ENCODE results near the gene GPR152.
"Not testable (repeated sequence)": the region's sequence is repeated elsewhere in the genome, so short reads cannot be mapped to it uniquely, and the experiment has no call there.

Gene GPR152

GRCh38 chr11:67489203-67489884 is 36.8 kb upstream of the GPR152 start:
- DNase-seq: no peak

DNA sequence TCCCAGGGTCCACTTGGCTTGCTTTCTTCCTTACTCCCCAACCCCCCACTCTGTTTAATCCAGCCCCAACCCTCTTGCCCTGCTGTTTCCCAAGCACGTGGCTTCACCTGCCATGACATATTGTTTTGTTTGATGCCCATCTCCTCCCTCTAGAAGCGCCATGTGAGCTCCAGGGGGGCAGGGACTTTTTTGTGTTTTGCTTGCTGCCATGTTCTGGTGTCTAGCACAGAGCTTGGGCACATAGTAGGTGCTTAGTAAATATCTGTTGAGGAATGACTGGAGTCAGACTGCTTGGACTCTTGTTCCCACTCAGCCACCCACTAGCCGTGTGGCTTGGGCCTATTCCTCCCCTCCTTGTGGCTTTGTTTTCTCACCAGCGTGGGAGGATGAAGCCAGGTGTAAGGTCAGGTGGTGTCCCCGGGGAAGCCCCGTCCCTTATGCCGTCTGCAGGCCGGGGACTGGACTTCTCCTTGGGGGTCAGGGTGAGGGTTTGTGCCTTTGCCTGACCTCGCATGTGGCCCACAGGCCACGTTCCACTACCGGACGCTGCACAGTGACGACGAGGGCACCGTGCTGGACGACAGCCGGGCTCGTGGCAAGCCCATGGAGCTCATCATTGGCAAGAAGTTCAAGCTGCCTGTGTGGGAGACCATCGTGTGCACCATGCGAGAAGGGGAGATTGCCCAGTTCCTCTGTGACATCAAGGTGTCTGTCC is 34.1 kb upstream of the GPR152 start:
- no peak for DNase-seq

DNA sequence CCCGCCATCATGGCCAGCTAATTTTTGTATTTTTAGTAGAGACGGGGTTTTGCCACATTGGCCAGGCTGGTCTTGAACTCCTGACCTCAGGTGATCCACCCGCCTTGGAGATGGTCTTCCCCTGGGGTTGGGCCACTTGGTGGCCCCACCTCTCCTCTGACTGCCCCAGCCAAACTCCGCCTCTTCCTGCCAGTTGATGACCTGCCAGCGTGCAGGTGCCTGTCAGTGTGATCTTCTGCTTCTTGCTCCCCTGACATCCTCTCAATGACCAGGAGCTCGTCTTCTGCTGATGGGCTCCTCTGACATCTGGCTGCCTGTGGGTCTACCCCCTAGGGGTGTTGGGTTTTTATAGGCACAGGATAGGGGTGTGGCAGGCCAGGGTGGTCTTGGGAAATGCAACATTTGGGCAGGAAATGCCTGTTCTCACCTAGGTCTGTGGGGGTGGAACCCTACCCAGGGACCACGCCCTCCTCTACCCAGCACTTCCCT is 33.4 kb upstream of the GPR152 start:
- DNase-seq: not testable (repeated sequence)

DNA sequence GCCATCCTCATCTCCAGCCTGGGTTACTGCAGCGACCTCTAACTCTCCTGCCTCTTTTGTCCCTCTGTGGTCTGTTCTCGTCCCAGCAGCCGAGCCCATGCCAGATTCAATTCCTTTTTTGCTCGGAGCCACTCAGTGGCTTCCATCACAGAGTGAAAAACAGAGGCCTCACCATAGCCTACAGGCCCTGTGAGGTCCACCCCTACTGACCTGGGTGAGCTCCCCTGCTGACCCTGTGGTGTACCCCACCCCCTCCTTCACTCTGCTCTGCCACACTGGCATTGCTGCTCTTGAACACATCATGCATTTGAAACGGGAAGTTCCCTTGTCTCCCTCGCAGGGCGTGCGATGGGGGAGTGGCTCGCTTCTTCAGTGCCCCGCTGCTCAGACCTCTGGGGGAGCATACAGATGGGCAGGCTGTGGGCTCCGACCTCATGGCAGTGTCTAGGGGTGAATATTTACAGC is 32.4 kb upstream of the GPR152 start:
- peak; percentile 69 to 76 (median 72) for DNase-seq

GRCh38 chr11:67483831-67484665 is 31.5 kb upstream of the GPR152 start:
- no peak for DNase-seq

DNA sequence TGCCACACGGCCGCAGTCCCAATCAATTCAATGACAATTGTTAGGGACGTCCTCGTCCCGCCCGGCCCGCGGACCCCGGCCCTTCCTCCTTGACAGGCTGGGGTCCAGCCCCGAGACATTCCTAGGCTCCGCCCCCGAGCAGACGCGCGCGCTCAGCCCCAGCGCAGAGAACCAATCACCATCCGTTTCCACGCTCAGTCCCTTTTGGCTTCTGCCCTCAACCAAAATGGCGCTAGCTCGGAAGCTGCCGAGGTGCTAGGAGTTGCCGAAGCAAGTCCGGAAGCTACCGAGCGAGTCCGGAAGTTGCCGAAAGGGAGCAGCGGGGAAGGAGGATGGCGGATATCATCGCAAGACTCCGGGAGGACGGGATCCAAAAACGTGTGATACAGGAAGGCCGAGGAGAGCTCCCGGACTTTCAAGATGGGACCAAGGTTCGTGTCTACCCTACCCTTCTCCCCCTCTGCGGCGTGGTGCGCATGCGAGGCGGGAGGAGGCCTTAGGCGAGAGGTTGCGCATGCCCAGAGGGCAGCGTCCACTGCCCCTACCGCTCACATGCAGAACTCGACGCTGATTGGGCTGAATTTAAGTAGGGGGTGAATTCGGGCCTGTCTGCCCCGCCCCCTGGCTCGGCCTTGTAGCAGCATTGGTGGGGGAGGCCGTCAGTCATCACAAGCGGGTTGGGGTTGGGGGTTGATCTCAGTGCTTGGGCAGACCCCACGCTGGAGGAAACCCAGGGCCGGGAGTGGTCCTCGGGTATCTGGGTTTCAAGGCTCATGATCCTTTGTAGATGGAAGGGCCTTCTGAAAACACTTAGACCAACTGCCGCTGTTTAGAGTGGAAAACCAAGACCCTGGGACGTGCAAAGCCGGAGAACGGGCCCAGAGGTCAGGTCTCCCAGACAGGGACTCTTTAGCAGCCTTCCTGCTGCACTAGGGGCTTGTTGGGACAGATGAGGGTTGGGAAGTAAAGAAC is 30.6 kb upstream of the GPR152 start, which contains the start of gene AIP:
AIP (plus strand) TSS at position 200 of the 972 bp plus-strand sequence; CDS start at position 333, 133 bp downstream.
- peak; percentile 97 to 99 (median 99) for DNase-seq

DNA sequence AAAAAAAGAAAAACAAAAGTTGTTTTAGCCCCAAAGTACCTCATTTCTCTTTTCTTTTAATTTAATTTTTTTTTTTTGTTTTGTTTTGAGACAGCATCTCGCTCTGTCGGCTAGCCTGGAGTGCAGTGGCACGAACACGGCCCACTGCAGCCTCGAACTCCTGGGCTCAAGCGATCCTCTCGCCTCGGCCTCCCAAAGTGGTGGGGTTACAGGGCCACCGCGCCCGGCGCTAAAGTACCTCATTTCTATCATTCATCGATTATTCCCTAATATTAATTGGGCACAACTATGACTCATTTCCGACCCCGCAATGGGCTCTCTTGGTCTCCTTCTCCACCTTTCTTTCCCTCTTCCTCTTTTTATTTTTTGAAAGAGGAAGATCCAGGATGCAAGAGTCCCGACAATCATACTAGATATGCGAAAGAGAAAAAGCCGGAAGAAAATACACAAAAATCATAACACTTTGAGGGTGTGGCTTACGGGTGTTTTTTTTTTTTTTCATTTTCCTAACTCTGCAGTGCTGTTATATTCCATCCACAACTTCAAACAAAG is 29.8 kb upstream of the GPR152 start:
- peak; percentile 49 to 76 (median 68) for DNase-seq

GRCh38 chr11:67477344-67478050 is 25.0 kb upstream of the GPR152 start:
- DNase-seq: not testable (repeated sequence)

GRCh38 chr11:67476692-67477091 is 24.2 kb upstream of the GPR152 start:
- DNase-seq: not testable (repeated sequence)

GRCh38 chr11:67472882-67473281 is 20.4 kb upstream of the GPR152 start:
- DNase-seq: no peak

- DNase-seq: no peak
Measured at GRCh38 chr11:67470337-67471002, 17.9 kb upstream of the GPR152 start.

DNA sequence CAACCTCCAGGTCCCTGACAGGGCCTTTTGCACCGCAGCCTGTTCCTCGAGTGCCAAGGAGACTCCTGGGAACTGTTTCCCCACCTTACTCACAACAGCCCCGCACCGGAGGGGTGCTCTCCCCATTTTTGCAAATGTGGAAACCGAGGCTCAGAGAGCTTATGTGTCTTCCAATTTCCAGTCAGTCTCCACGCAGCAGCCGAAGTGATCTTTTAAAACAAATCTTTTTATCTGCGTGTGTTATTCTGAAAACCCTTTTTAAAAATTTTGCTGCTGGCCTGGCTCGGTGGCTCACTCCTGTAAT is 16.9 kb upstream of the GPR152 start:
- no peak for DNase-seq

DNA sequence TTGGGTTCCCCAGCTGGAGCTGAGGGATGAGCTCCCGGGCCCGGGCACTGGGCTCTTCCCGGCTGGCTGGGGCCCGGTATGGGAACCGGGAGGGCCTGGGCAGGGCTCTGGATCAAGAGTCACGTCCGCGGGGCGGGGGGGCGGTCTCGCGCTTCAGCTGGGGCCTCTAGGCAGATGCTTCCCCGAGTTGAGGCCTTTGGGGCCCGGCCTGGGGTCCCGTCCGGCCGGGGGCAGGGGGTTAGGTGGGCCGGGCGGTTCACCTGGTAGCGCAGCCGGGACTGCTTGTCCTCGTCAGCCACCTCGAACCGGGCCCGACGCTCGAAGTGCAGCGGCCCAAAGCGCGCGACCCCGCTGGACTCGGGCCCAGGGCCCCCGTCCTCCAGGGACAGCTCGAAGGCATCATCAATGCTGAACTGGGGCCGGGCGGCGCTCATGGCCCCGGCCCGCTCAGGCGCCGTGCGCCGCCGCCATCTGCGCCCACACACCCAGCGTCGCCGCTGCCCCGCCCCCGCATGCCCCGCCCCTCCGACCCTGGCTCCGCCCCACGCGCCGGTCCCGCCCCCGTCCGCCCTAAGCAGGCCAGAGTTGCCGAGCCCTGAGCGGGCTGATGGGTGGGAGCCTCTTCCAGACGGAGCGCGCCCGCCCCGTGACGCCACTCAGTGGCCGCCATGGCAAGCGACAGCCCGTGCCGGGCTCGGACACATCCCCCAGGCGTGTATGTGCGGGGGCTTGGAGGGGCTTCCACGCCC is 16.4 kb upstream of the GPR152 start, which contains the start of gene TMEM134:
TMEM134 (minus strand) TSS at position 493 of the 749 bp plus-strand sequence; CDS start at position 434, 59 bp downstream.
- peak; percentile 96 to 98 (median 97) for DNase-seq

- DNase-seq: no peak
Measured at GRCh38 chr11:67468456-67468758, 15.9 kb upstream of the GPR152 start.

DNA sequence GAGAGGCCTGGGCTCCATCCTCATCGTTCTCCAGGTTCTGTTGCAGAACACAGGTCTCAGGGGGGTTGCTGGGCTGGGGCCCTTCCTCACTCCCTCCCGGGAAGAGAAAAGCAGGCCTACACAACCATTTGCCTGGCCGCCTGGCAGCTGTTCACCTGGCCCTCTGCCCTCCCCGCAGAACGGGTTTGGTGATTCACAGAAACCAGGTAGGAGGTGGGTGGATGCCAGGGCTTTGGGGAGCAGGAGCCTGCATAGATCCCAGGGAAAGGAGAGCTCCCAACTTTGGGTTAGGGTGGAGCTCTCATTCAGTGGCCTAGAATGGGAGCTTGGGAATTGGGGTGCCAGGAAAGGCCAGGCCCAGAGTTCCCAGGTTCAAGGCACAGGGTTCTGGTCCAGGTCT is 15.5 kb upstream of the GPR152 start:
- no peak for DNase-seq

DNA sequence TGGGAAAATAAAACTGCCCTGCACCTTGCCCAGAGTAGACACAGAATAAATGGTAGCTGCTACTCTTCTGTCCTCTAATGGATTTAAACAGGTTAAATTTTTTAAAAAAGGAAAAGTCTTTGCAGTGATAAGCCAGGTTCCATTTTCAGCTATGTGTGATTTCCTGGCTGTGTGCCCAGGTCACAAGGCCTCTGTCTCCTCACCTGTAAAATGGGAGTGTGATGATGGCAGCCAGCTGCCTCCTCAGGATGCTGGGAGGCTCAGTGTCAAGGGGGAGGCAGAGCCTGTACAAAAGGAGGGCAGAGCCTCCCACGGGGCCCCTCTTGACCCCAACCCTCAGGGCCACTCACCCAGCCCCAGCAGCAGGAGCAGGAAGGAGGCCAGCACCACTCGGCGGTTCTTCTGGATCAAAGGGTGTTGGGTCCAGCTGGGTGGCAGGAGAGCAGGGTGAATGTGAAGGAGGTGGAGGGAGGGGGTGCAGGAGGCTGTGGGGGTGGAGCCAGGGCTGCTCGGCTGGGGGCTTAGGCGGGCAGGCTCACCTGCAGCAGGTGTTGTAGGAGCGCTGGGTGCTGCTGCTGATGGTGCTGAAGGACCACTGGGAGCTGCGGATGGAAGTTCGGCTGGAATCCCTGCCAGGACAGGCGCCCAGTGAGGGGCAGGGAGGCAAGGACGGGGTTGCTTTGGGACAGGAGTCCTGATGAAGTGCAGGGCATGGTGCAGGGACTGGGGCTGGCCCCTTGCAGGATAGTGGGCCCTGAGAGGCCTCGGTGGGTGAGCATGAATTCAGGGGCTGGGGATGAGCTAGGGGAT is 14.6 kb upstream of the GPR152 start:
- no peak for DNase-seq

- no peak for DNase-seq
Measured at GRCh38 chr11:67466367-67466766, 13.8 kb upstream of the GPR152 start.

GRCh38 chr11:67465530-67465929 is 13.0 kb upstream of the GPR152 start:
- not testable (repeated sequence) for DNase-seq

DNA sequence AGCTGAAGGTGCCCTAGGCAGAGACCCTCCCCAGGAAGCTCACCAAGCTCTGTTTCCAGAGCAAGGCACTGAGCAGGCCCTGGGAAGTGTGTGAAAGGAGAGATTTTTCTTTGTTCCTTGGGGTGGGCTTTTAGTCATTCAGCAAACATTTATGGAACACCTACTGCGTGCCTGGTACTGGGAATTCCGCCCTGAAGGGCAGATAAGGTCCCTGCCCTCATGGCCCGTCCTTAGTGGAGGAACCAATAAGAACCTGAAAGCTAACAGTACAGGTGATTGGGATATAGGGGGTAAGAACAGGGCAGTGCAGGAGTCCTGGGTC is 12.6 kb upstream of the GPR152 start:
- no peak for DNase-seq

Measured in suppressor macrophage treated with lipopolysaccharide for 1 hour (primary cell).